HFFc6 (cell line): ENCODE results near the gene MEIOC. TPM values are rescaled to one million over a fixed set of nuclear protein-coding genes. Genes with fewer than 3 reads are reported as not detected.

Experiments used
- DNase-seq: peaks from one replicate; pipeline ENCODE4 v3.0.0-alpha.2; 2018
- H3K27ac Mint-ChIP-seq: 2 replicates; pipeline ENCODE4 v1.8.0; 2020; ENCODE audit warnings: mild to moderate bottlenecking, mixed read lengths
- H3K27me3 Mint-ChIP-seq: 2 replicates; pipeline ENCODE4 v1.8.0; 2021; ENCODE audit warnings: mild to moderate bottlenecking, moderate library complexity, mixed read lengths; ENCODE audit not compliant: insufficient read depth
- H3K36me3 Mint-ChIP-seq: 2 replicates; pipeline ENCODE4 v1.8.0; 2021; ENCODE audit warnings: low read depth, mixed read lengths
- H3K4me1 Mint-ChIP-seq: 2 replicates; pipeline ENCODE4 v1.8.0; 2020; ENCODE audit warnings: low read depth, mixed read lengths
- H3K4me3 Mint-ChIP-seq: 2 replicates; pipeline ENCODE4 v1.8.0; 2020; ENCODE audit warnings: mild to moderate bottlenecking, moderate library complexity, mixed read lengths
- H3K9me3 Mint-ChIP-seq: 2 replicates; pipeline ENCODE4 v1.8.0; 2020; ENCODE audit warnings: mild to moderate bottlenecking, mixed read lengths
- CTCF ChIP-seq: fragments of 200-600 bp; sonication (generic); IDR thresholded peaks from 2 replicates; pipeline ENCODE4 v1.5.0; 2021; ENCODE audit warnings: antibody characterized with exemption, mild to moderate bottlenecking
- total RNA-seq, 6 experiments: library from RNA; stranded (reverse); fragmentation: NEBNext Ultra II Directional; extraction: Animal tissue kit (Norgen Biotek cat#: 25700); gene quantifications; 2 replicates in 1 of 6; 3 replicates in 5 of 6; pipeline ENCODE4 v1.2.3, GENCODE V29; 2021

Gene MEIOC
- total RNA-seq, 6 experiments from 2014 or later, result 0.09 to 0.14 TPM; not detected in 4

- Mint-ChIP-seq H3K27me3 (peaks cover 10% of the 10 kb centered on the region), H3K27ac (no peak overlapping the region), H3K9me3 (no peaks in the 10 kb centered on the region), H3K36me3 (no peaks in the 10 kb centered on the region), H3K4me1 (no peaks in the 10 kb centered on the region), H3K4me3 (no peak overlapping the region)
- no peak for DNase-seq
- TF ChIP-seq CTCF, result no peak
These were observed 7.3 kb upstream of the MEIOC start for GRCh38 chr17:44648963-44649362.

GRCh38 chr17:44651228-44651627, 5.0 kb upstream of the MEIOC start:
- Mint-ChIP-seq H3K9me3 (no peaks in the 10 kb centered on the region), H3K27me3 (peaks cover 15% of the 10 kb centered on the region), H3K27ac (no peak overlapping the region), H3K36me3 (no peaks in the 10 kb centered on the region), H3K4me1 (no peaks in the 10 kb centered on the region), H3K4me3 (no peak overlapping the region)
- no peak for DNase-seq
- TF ChIP-seq CTCF, result no peak

GRCh38 chr17:44652727-44653126, 3.5 kb upstream of the MEIOC start:
- Mint-ChIP-seq H3K9me3 (no peaks in the 10 kb centered on the region), H3K4me3 (no peak overlapping the region), H3K36me3 (no peaks in the 10 kb centered on the region), H3K4me1 (no peaks in the 10 kb centered on the region), H3K27ac (no peak overlapping the region), H3K27me3 (peaks cover 12% of the 10 kb centered on the region)
- no peak for DNase-seq
- TF ChIP-seq CTCF, result no peak

GRCh38 chr17:44653384-44653783, 2.9 kb upstream of the MEIOC start:
- DNase-seq, result no peak
- Mint-ChIP-seq H3K4me3 (no peak overlapping the region), H3K36me3 (no peaks in the 10 kb centered on the region), H3K9me3 (no peaks in the 10 kb centered on the region), H3K27ac (no peak overlapping the region), H3K4me1 (no peaks in the 10 kb centered on the region), H3K27me3 (peaks cover 12% of the 10 kb centered on the region)
- no peak for TF ChIP-seq CTCF

- Mint-ChIP-seq H3K4me1 (no peaks in the 10 kb centered on the region), H3K4me3 (no peak overlapping the region), H3K27ac (no peak overlapping the region), H3K36me3 (no peaks in the 10 kb centered on the region), H3K27me3 (peaks cover 12% of the 10 kb centered on the region), H3K9me3 (no peaks in the 10 kb centered on the region)
- TF ChIP-seq CTCF, result no peak
- no peak for DNase-seq
These were observed 2.3 kb upstream of the MEIOC start for GRCh38 chr17:44653954-44654353.

GRCh38 chr17:44661835-44662234, 5.6 kb downstream of the MEIOC start:
- no peaks in the 10 kb centered on the region for H3K9me3 Mint-ChIP-seq
- H3K36me3 Mint-ChIP-seq, result no peaks in the 10 kb centered on the region
- no peak overlapping the region for H3K4me3 Mint-ChIP-seq
- H3K27me3 Mint-ChIP-seq, result no peaks in the 10 kb centered on the region
- H3K4me1 Mint-ChIP-seq, result no peaks in the 10 kb centered on the region
- TF ChIP-seq CTCF, result no peak
- no peak for DNase-seq
- H3K27ac Mint-ChIP-seq, result no peak overlapping the region
